Measurements from ENCODE around the gene SCRN2.

SCRN2 gene

DNA sequence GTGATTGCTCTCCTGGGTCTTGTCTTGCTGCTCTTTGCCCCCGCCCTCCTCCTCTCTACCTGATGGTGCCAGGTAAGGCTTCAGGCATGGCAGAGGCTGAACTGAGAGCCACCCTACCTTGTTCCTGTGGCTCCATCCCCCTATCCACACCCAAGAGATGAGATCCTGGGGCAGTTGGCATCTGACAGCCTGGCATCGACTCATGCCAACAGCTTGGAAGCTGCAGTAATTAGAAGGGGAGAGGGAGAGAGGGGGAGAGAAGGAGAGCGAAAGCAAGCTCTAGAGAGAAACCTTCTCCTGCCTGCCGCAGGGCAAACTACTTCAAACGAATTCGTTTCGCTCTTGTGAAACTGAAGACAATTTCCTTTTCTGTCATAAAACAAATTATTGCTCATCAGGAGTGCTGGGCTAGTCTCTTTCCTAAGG lies 23.7 kb upstream of the SCRN2 start:
- H3K27ac ChIP-seq (ENCODE audit: low read depth, low read length): no peak overlapping the region
- peaks cover 7% of the 10 kb centered on the region for H3K27me3 ChIP-seq (ENCODE audit: control insufficient read depth, insufficient read depth, low read length)
- no peak overlapping the region for H3K9ac ChIP-seq (ENCODE audit: low read length)
- no peaks in the 10 kb centered on the region for H3K4me1 ChIP-seq (ENCODE audit: control insufficient read depth, insufficient read depth, low read length)
- H3K36me3 ChIP-seq (ENCODE audit: control insufficient read depth, insufficient read depth, low read length): no peaks in the 10 kb centered on the region
- no peak overlapping the region for H3K4me3 ChIP-seq (ENCODE audit: low read length)

DNA sequence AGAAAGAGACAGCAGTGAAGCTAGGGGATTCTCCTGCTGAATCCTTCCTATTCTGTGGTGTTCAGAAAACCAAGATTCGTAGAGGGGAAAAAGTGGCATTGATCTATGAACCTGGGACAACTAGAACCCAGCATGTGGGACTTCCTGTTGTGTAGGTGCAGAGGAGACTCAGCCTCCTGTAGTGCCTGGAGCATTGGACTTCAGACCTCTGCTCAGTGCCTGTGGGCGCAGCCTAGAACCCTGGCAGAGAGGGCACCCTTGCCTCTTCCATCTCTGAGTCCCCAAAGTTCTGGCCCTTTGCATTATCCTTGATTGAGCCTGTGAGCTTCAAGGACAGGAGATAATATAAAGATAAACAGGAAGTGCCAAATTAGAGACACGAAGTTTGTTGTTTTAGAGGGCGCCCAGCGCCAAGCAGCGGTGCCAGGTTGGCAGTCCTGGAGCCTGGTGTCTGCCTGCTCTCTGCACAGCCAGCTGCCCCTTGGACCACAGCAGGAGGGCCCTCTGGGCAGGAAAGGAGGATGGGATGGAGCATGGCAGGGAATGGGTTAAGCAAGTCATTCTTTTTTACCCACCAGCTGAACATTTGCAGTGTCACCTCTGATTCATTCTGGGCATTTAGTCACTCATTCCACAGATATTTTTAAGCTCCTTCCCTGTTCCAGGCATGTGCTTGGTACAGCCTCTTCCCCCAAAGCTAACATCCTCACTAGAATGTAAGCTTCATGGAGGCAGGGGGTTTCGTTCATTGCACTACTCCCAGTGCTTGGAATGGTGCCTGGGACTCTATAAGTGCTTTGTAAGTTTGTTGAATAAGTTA lies 21.8 kb upstream of the SCRN2 start:
- Histone ChIP-seq H3K36me3 (ENCODE audit: control insufficient read depth, insufficient read depth, low read length) (no peaks in the 10 kb centered on the region), H3K4me1 (ENCODE audit: control insufficient read depth, insufficient read depth, low read length) (no peaks in the 10 kb centered on the region), H3K4me3 (ENCODE audit: low read length) (no peak overlapping the region), H3K27me3 (ENCODE audit: control insufficient read depth, insufficient read depth, low read length) (peaks cover 7% of the 10 kb centered on the region), H3K9ac (ENCODE audit: low read length) (no peak overlapping the region), H3K27ac (ENCODE audit: low read depth, low read length) (no peak overlapping the region)

DNA sequence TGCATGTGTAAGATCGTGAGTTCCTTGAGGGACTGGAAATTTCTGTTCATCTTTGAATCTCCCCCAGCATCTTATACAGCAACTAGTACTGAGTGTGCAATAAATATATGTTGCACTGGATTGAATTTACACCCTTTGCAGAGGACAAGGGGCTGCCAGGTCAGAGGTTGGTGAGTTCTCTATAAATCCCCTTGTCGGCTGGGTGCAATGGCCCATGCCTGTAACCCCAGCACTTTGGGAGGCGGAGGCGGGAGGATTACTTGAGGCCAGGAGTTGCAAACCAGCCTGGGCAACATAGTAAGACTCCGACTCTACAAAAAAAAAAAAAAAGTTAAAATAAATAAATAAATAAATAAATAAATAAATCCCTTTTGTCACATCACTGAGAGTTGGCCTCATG lies 19.3 kb upstream of the SCRN2 start:
- Histone ChIP-seq H3K36me3 (ENCODE audit: control insufficient read depth, insufficient read depth, low read length) (no peaks in the 10 kb centered on the region), H3K4me1 (ENCODE audit: control insufficient read depth, insufficient read depth, low read length) (no peaks in the 10 kb centered on the region), H3K27ac (ENCODE audit: low read depth, low read length) (no peak overlapping the region), H3K4me3 (ENCODE audit: low read length) (no peak overlapping the region), H3K9ac (ENCODE audit: low read length) (no peak overlapping the region), H3K27me3 (ENCODE audit: control insufficient read depth, insufficient read depth, low read length) (peaks cover 9% of the 10 kb centered on the region)

DNA sequence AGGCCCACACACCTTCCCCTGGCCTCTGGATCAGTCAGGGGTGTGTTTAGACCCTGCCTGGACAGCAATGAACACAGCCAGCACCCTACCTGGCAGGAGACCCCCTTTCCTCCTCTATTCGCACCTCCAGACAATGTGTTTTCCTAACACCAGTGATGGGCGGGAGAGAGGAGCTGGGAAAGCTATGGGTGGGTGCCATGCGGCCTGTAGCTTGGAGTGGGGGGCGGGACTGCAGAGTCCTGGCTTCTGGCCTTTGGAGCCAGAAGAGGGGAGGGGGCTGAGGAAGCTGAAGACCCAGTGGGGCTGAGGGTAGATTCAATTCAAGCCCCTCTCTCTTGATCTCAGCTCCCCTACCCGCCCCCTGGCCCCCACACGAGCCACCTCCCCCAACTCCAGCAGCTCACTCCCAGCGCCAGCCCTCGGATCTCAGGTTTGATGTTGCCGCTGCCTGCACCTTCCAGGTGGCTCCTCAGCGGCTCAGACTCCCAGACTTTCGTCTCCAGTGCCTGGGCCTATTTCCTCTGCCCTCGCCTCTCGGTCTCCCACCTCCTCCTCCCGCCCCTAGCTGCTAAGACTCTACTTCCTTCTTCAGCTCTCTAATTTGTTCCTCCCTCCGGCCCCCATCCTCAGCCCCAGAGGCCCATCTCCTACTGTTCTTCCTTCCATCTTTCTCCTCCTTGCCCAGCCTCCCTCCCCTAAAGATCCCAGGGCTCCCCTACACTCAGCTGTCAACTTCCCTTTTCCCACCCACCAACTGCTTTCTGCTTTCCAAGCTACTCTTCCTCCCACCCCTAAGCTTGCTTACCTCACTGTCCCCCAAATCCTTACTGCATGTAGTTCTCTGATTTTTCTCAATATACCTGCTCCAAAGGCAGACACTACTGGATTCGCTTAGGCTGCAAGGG lies 16.7 kb upstream of the SCRN2 start:
- H3K4me3 ChIP-seq (ENCODE audit: low read length): no peak overlapping the region
- no peaks in the 10 kb centered on the region for H3K36me3 ChIP-seq (ENCODE audit: control insufficient read depth, insufficient read depth, low read length)
- no peak overlapping the region for H3K9ac ChIP-seq (ENCODE audit: low read length)
- peaks cover 20% of the 10 kb centered on the region for H3K27me3 ChIP-seq (ENCODE audit: control insufficient read depth, insufficient read depth, low read length)
- H3K4me1 ChIP-seq (ENCODE audit: control insufficient read depth, insufficient read depth, low read length): no peaks in the 10 kb centered on the region
- H3K27ac ChIP-seq (ENCODE audit: low read depth, low read length): no peak overlapping the region

DNA sequence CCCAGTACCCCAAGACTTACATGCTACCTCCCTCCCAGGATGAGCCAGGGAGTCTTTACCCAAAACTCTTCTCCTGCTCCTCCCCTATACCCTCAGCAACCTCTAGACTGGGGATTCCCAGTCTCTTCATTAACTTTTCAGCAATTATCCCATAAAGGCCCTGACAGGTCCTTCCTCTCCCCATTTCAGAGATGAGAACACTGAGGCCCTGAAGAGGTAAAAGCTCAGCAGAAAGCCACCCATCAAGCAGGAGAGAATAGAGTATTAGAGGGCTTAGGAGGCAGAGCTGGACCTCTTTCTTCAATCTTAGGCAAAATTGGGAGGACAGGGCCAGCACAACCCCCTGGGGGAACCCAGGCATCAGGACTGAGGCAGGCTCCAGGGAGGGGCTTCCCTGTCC lies 15.8 kb upstream of the SCRN2 start:
- H3K27ac ChIP-seq (ENCODE audit: low read depth, low read length): no peak overlapping the region
- no peak overlapping the region for H3K9ac ChIP-seq (ENCODE audit: low read length)
- H3K4me3 ChIP-seq (ENCODE audit: low read length): no peak overlapping the region
- no peaks in the 10 kb centered on the region for H3K36me3 ChIP-seq (ENCODE audit: control insufficient read depth, insufficient read depth, low read length)
- H3K27me3 ChIP-seq (ENCODE audit: control insufficient read depth, insufficient read depth, low read length): peaks cover 28% of the 10 kb centered on the region
- no peaks in the 10 kb centered on the region for H3K4me1 ChIP-seq (ENCODE audit: control insufficient read depth, insufficient read depth, low read length)

DNA sequence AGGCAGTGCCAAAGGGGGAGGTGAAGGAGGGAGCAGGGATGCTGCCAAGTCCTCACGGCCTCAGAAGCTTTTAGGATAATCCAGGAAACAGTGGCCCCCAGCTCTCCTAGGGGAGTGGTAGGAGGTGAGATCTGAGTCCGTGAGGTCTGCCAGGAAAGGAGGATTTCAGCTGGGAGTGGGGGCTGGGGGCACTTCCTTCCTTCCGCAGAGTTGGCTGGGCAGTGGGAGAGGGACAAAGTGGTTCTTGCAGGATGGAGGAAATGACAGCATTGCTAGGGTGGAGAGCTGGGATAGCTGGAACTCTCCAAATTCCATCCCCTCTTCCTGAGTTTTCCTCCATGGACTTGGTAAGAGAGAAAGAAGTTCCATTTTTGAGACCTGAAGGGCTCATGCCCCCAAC lies 14.7 kb upstream of the SCRN2 start:
- H3K27me3 ChIP-seq (ENCODE audit: control insufficient read depth, insufficient read depth, low read length): peaks cover 31% of the 10 kb centered on the region
- H3K27ac ChIP-seq (ENCODE audit: low read depth, low read length): no peak overlapping the region
- no peaks in the 10 kb centered on the region for H3K36me3 ChIP-seq (ENCODE audit: control insufficient read depth, insufficient read depth, low read length)

DNA sequence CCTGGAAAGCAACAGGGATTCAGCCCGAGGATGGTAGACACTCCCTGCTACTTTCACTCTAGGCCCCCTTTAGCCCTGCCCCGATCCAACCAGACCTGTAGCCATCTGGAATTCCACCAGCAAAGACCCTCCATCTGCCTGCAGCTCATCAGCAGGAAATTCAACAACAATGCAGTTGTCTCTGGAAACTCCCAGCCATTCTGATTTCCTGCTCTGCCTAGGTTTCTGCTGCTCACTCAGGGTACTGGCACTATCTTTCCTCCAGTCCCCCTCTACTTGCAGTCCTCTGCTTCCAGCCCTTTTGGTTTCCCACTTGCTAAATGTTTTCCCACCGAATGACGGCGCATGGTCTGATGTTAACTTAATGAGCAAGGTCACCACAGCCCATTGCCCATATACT lies 12.5 kb upstream of the SCRN2 start:
- Histone ChIP-seq H3K9ac (ENCODE audit: low read length) (no peak overlapping the region), H3K36me3 (ENCODE audit: control insufficient read depth, insufficient read depth, low read length) (no peaks in the 10 kb centered on the region), H3K4me1 (ENCODE audit: control insufficient read depth, insufficient read depth, low read length) (no peaks in the 10 kb centered on the region), H3K27me3 (ENCODE audit: control insufficient read depth, insufficient read depth, low read length) (peaks cover 36% of the 10 kb centered on the region), H3K27ac (ENCODE audit: low read depth, low read length) (no peak overlapping the region), H3K4me3 (ENCODE audit: low read length) (no peak overlapping the region)

More for the DNA sequence above, 14.7 kb upstream of the SCRN2 start:
- no peak overlapping the region for H3K4me3 ChIP-seq (ENCODE audit: low read length)
- no peak overlapping the region for H3K9ac ChIP-seq (ENCODE audit: low read length)
- H3K4me1 ChIP-seq (ENCODE audit: control insufficient read depth, insufficient read depth, low read length): no peaks in the 10 kb centered on the region

DNA sequence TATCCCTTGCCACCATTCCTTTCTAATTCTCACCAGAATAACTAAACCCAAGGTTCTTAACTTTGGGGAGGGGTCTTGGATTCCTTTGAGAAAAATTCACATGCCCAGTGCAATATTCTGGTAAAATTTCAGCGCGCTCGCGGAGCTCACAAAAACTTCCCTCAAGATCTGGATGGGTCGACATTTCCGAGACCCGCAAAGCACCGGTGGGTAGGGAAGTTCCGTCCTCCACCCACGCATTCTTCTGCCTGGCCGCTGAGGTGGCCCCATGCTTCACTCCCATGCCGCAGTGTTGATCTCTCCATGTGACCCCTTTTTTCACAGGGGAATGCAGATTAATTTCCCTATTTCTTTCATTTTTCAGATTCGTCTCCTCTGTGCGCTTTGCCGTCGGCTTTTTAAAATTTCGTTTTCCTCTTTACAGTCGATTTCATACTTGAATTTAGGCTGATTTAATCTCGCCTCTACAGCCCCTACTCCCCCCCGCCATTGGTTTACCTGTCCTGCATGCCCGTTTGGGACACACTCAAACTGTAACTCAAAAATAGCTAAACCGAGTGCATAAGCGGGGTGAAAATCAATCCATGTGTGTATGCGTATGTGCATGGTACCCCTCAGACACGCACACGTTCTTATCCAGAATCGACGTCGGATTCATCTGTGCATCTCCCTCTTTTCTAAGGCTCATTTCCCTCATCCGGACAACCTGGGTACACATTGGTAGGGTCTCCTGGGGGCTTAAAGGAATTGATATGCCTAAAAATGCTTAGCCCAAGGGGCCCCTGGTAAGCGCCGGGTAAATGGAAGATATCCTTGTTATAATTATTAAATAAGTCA lies 11.3 kb upstream of the SCRN2 start:
- Histone ChIP-seq H3K4me3 (ENCODE audit: low read length) (no peak overlapping the region), H3K27me3 (ENCODE audit: control insufficient read depth, insufficient read depth, low read length) (peaks cover 41% of the 10 kb centered on the region), H3K9ac (ENCODE audit: low read length) (no peak overlapping the region), H3K4me1 (ENCODE audit: control insufficient read depth, insufficient read depth, low read length) (no peaks in the 10 kb centered on the region), H3K36me3 (ENCODE audit: control insufficient read depth, insufficient read depth, low read length) (no peaks in the 10 kb centered on the region), H3K27ac (ENCODE audit: low read depth, low read length) (no peak overlapping the region)

DNA sequence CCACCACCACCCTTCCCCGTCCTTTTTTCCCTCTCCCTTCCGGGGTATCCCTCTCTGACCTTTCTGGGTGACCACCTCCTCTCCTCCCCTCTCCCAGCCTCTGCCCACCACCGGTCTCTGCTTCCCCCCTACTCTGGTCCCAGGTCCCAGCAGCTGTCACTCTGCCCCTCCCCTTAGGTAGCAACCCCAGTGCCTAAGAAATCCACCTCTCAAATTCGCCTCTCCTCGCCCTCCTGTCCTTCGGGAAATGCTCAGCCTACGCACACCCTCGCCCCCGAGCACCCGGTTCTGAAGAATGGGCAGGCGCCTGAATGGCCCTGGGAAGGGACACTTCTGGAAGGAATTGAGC lies 10.7 kb upstream of the SCRN2 start:
- no peak overlapping the region for H3K4me3 ChIP-seq (ENCODE audit: low read length)
- H3K27ac ChIP-seq (ENCODE audit: low read depth, low read length): no peak overlapping the region
- H3K9ac ChIP-seq (ENCODE audit: low read length): no peak overlapping the region
- H3K36me3 ChIP-seq (ENCODE audit: control insufficient read depth, insufficient read depth, low read length): no peaks in the 10 kb centered on the region
- no peaks in the 10 kb centered on the region for H3K4me1 ChIP-seq (ENCODE audit: control insufficient read depth, insufficient read depth, low read length)
- peaks cover 43% of the 10 kb centered on the region for H3K27me3 ChIP-seq (ENCODE audit: control insufficient read depth, insufficient read depth, low read length)

DNA sequence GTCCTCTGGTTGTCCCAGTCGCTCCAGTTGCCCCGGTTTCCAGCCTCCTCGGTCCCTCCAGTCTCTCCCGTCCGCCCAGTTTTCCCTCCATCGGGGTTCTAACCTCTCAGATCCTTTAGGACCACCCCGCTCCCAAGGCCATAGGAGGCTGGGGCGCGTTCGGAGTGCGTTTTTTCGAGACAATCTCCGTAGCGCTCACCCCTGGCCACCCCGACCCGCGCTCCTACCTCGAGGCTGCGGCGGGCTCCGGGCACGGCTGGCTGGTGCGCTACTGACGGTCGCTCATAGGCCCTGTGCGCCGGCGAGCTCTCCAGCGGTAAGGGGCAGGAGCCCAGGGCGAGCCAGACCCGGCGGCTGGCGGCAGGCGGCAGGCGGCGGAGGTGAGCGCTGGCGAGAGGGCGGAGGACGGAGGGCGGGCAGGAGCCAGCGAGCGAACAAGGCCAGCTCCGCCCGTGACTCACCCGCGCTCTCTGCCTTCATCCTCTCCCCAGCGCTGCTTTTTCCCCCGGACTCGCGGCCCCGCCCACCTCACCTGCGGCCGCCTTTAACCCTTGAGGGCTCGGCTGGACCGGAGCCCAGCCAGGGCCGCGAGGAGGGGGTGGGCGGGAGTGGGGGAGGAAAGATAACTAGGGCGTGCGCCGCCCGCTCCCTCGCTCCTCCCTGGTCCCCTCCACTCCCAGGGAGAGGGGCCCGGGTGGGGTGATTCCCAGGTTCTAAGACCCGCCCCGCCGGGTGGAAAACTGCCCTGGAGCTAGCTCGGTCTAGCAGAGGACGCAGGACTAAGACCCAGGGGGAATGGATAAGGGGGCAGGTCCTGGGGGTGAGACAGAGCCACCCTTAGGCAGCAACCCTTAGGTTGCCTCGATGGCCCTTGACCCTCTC lies 9.9 kb upstream of the SCRN2 start, which contains the start of gene SP6:
SP6 (minus strand) TSS at position 472 of the 882 bp plus-strand sequence. CDS start 2,734 bp downstream, outside the sequence.
- no peaks in the 10 kb centered on the region for H3K4me1 ChIP-seq (ENCODE audit: control insufficient read depth, insufficient read depth, low read length)
- peak within 1 kb of the TSS; percentile 49 for H3K4me3 ChIP-seq (ENCODE audit: low read length)
- peaks cover 41% of the 10 kb centered on the region for H3K27me3 ChIP-seq (ENCODE audit: control insufficient read depth, insufficient read depth, low read length)
- no peak within 1 kb of the TSS for H3K9ac ChIP-seq (ENCODE audit: low read length)
- no peak within 1 kb of the TSS for H3K27ac ChIP-seq (ENCODE audit: low read depth, low read length)
- H3K36me3 ChIP-seq (ENCODE audit: control insufficient read depth, insufficient read depth, low read length): no peaks in the 10 kb centered on the region

DNA sequence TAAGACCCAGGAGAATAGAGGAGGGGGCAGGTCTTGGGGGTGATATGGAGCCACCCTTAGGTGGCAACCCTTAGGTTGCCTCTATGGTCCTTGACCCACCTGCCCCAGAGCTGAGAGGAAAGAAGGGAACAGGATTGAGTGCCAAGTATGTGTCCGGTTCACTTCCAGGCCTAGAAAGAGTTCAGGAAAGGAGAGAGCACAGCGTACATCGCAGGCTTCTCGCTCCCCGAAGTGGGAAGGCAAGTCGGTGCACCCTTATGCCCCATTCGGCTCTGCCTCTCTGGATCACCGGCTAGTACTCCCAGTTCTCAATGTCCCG lies 9.3 kb upstream of the SCRN2 start:
- Histone ChIP-seq H3K27ac (ENCODE audit: low read depth, low read length) (no peak overlapping the region), H3K36me3 (ENCODE audit: control insufficient read depth, insufficient read depth, low read length) (no peaks in the 10 kb centered on the region), H3K9ac (ENCODE audit: low read length) (no peak overlapping the region), H3K4me3 (ENCODE audit: low read length) (peak overlapping the region; percentile 49), H3K4me1 (ENCODE audit: control insufficient read depth, insufficient read depth, low read length) (no peaks in the 10 kb centered on the region), H3K27me3 (ENCODE audit: control insufficient read depth, insufficient read depth, low read length) (peaks cover 38% of the 10 kb centered on the region)

Data from rectal smooth muscle tissue (tissue), 1 donor.